A549 (cell line): ENCODE measurements around the gene IFIT1B. TPM values are rescaled to one million over a fixed set of nuclear protein-coding genes. Genes with fewer than 3 reads are reported as not detected.

Experiments
- ATAC-seq, 2 experiments: fragments of 200-7000 bp in 1 of 2; fragments of >200 bp in 1 of 2; cut with Nextera tagmentation in 1 of 2; cut with Tn5 transposase in 1 of 2; 3 replicates each; pipeline versions ENCODE4 v1.8.0 to v1.9.1; 2018 to 2020; ENCODE audit warnings: mild to moderate bottlenecking in 1 of 2, moderate library complexity in 1 of 2
- CTCF ChIA-PET: fragments of 300-600 bp; sonication (Branson Sonifier 250); formaldehyde crosslinking; extraction: SDS; loops from one replicate; lab custom pipeline; 2021; ENCODE audit warnings: antibody characterized with exemption, inconsistent platforms; lab: Yijun Ruan, JAX
- POLR2A ChIA-PET: fragments of 350-600 bp; formaldehyde crosslinking; extraction: SDS; loops from one replicate; lab custom pipeline; 2021; ENCODE audit warnings: antibody characterized with exemption, inconsistent platforms; lab: Yijun Ruan, JAX
- DNase-seq, 2 experiments: peaks; one replicate each; pipeline versions ENCODE4 v3.0.0 to v3.0.0-alpha.2; 2011 to 2016; ENCODE audit warnings: low read depth in 1 of 2, low spot score in 1 of 2
- FAIRE-seq: peaks from 2 replicates; lab custom pipeline; 2011; peaks lifted over from hg19 to GRCh38; lab: Jason Lieb, UNC
- H3K27ac ChIP-seq, 2 experiments: fragments of >200 bp; sonication (Bioruptor Twin); formaldehyde crosslinking; 3 replicates each; pipeline ENCODE4 v1.5.1; 2016 to 2017
- H3K4me1 ChIP-seq: fragments of >200 bp; sonication (Bioruptor Twin); formaldehyde crosslinking; 3 replicates; pipeline ENCODE4 v1.6.1; 2016
- H3K4me2 ChIP-seq: fragments of >200 bp; sonication (Bioruptor Twin); formaldehyde crosslinking; 3 replicates; pipeline ENCODE4 v1.6.1; 2016
- H3K4me3 ChIP-seq: fragments of >200 bp; sonication (Bioruptor Twin); formaldehyde crosslinking; 3 replicates; pipeline ENCODE4 v1.5.1; 2016
- H3K9me3 ChIP-seq: fragments of >200 bp; sonication (Bioruptor Twin); formaldehyde crosslinking; 3 replicates; pipeline ENCODE4 v1.6.1; 2016
- CTCF ChIP-seq: fragments of >200 bp; sonication (Bioruptor Twin); formaldehyde crosslinking; IDR thresholded peaks from 3 replicates; pipeline ENCODE4 v1.5.1; 2016
- E2F6 ChIP-seq: IDR thresholded peaks from 2 replicates; pipeline ENCODE4 v1.6.1; 2012; ENCODE audit warnings: low read depth, borderline replicate concordance
- EHF ChIP-seq: fragments of 250-450 bp; sonication (Bioruptor Pico); IDR thresholded peaks from 2 replicates; pipeline ENCODE4 v1.5.0; 2020; ENCODE audit warnings: mild to moderate bottlenecking
- EHMT2 ChIP-seq: fragments of 200-600 bp; sonication (generic); IDR thresholded peaks from 2 replicates; pipeline ENCODE4 v1.6.1; 2016; ENCODE audit warnings: antibody characterized with exemption, low read depth, mild to moderate bottlenecking, moderate library complexity
- ELK1 ChIP-seq: fragments of 150-350 bp; IDR thresholded peaks from 2 replicates; pipeline ENCODE4 v1.6.1; 2014; ENCODE audit warnings: low read depth, mild to moderate bottlenecking, low read length
- ESRRA ChIP-seq: fragments of 150-350 bp; IDR thresholded peaks from 2 replicates; pipeline ENCODE4 v1.6.1; 2014; ENCODE audit warnings: mild to moderate bottlenecking, low read length, borderline replicate concordance
- FOSL2 ChIP-seq, 2 experiments: fragments of 450-650 bp in 1 of 2; fragments of >200 bp in 1 of 2; sonication (Bioruptor Twin) in 1 of 2; formaldehyde crosslinking; IDR thresholded peaks; 2 replicates each; pipeline versions ENCODE4 v1.5.0 to v1.6.1; 2016 to 2020; ENCODE audit warnings: mild to moderate bottlenecking in 1 of 2, moderate library complexity in 1 of 2
- FOXS1 ChIP-seq: fragments of 250-450 bp; sonication (Bioruptor Pico); IDR thresholded peaks from 2 replicates; pipeline ENCODE4 v1.5.0; 2020; ENCODE audit warnings: mild to moderate bottlenecking, moderate library complexity
- HDAC2 ChIP-seq: fragments of 200-600 bp; sonication (generic); IDR thresholded peaks from 2 replicates; pipeline ENCODE4 v1.6.1; 2016
- HES2 ChIP-seq: fragments of >200 bp; sonication (Bioruptor Twin); formaldehyde crosslinking; IDR thresholded peaks from 2 replicates; pipeline ENCODE4 v1.6.1; 2016
- HEYL ChIP-seq: fragments of 250-450 bp; sonication (Bioruptor Pico); IDR thresholded peaks from 2 replicates; pipeline ENCODE4 v1.8.0; 2021; ENCODE audit warnings: mild to moderate bottlenecking, moderate library complexity
- JUNB ChIP-seq: fragments of >200 bp; sonication (Bioruptor Twin); formaldehyde crosslinking; IDR thresholded peaks from 2 replicates; pipeline ENCODE4 v1.6.1; 2016
- MAX ChIP-seq: IDR thresholded peaks from 2 replicates; pipeline ENCODE4 v1.6.1; 2012
- NFE2L2 ChIP-seq: fragments of 150-350 bp; conservative IDR thresholded peaks from 2 replicates; pipeline ENCODE4 v1.6.1; 2014; ENCODE audit warnings: low read length
- PBX3 ChIP-seq: IDR thresholded peaks from 2 replicates; pipeline ENCODE4 v1.6.1; 2012
- PHF8 ChIP-seq: fragments of 200-600 bp; sonication (generic); IDR thresholded peaks from 2 replicates; pipeline ENCODE4 v1.6.1; 2016; ENCODE audit warnings: low read depth, mild to moderate bottlenecking, antibody characterized with exemption, moderate library complexity, borderline replicate concordance
- RARB ChIP-seq: fragments of 250-450 bp; sonication (Bioruptor Pico); IDR thresholded peaks from 2 replicates; pipeline ENCODE4 v1.8.0; 2021; ENCODE audit warnings: mild to moderate bottlenecking, moderate library complexity
- RFX5 ChIP-seq: fragments of 450-650 bp; IDR thresholded peaks from 2 replicates; pipeline ENCODE4 v1.7.1; 2014; ENCODE audit warnings: antibody characterized with exemption, mild to moderate bottlenecking, moderate library complexity
- SREBF2 ChIP-seq: fragments of 450-650 bp; IDR thresholded peaks from 2 replicates; pipeline ENCODE4 v1.6.1; 2014; ENCODE audit warnings: mild to moderate bottlenecking, moderate library complexity
- TP53 ChIP-seq: fragments of 250-450 bp; sonication (Bioruptor Pico); IDR thresholded peaks from 2 replicates; pipeline ENCODE4 v1.5.0; 2021; ENCODE audit warnings: mild to moderate bottlenecking, moderate library complexity
- ZC3H11A ChIP-seq: fragments of 450-650 bp; IDR thresholded peaks from 2 replicates; pipeline ENCODE4 v1.6.1; 2014; ENCODE audit warnings: antibody characterized with exemption, mild to moderate bottlenecking
- ZNF302 ChIP-seq: fragments of 250-450 bp; sonication (Bioruptor Pico); IDR thresholded peaks from 2 replicates; pipeline ENCODE4 v1.9.0; 2021; ENCODE audit warnings: inconsistent platforms, mild to moderate bottlenecking, moderate library complexity
- WGBS: methylation state at CpG from one replicate; pipeline ENCODE4 v1.1.6; 2017; ENCODE audit errors: missing lambda C conversion rate; 5-methylcytosine and 5-hydroxymethylcytosine counted together
- polyA plus RNA-seq, 4 experiments: library from polyadenylated mRNA; depleted of rRNA in 3 of 4; stranded (reverse); fragments of >200 nt; fragmentation: RNase III in 1 of 4; extraction: RNeasy Plus Mini Kit Qiagen cat#74134 plus additional on column Dnase treatment in 1 of 4; gene quantifications; 2 replicates in 3 of 4; 3 replicates in 1 of 4; pipeline ENCODE4 v1.2.3, GENCODE V29; 2011 to 2017

The IFIT1B gene
- polyA plus RNA-seq, 2 of the 4 experiments (the other 2 are of a cell fraction) = not detected

- no peak for ATAC-seq
- 72% methylated on average over 2 of the region's 2 CpGs for whole genome bisulfite sequencing
- no peak for TF ChIP-seq ESRRA
- TF ChIP-seq FOXS1 (CRISPR knock-in tag) = no peak
- TF ChIP-seq ZNF302 (CRISPR knock-in tag) = no peak
- no peak for TF ChIP-seq JUNB
- no peak for TF ChIP-seq TP53 (CRISPR knock-in tag)
- TF ChIP-seq NFE2L2 = no peak
- TF ChIP-seq ELK1 = no peak
- TF ChIP-seq HEYL = no peak
- no peak for TF ChIP-seq SREBF2
- TF ChIP-seq, all 56 proteins: peak for 0
- DNase-seq (no peak), FAIRE-seq (no peak)
- ChIA-PET POLR2A (no interaction called here), CTCF (no interaction called here)
- no peak overlapping the region for H3K27ac ChIP-seq
- H3K4me1 ChIP-seq = peaks cover 29% of the 10 kb centered on the region
- no peaks in the 10 kb centered on the region for H3K9me3 ChIP-seq
- H3K4me3 ChIP-seq = no peak overlapping the region
- no peak overlapping the region for H3K4me2 ChIP-seq
These were observed 17.3 kb downstream of the IFIT1B start for GRCh38 chr10:89395141-89395540.

- WGBS = 36% methylated on average over 5 of the region's 5 CpGs
- peak; percentile 49 for FAIRE-seq
- POLR2A ChIA-PET = no interaction called here
- Histone ChIP-seq H3K4me3 (no peak overlapping the region), H3K4me1 (peaks cover 19% of the 10 kb centered on the region), H3K9me3 (no peaks in the 10 kb centered on the region), H3K4me2 (peak overlapping the region; percentile 60), H3K27ac (peak overlapping the region in 1 of 2 experiments; percentile 38; a peak in 3 of 6 replicates)
- CTCF ChIA-PET = no interaction called here
- no peak for TF ChIP-seq E2F6
- TF ChIP-seq PBX3 = no peak
- TF ChIP-seq PHF8 = no peak
- no peak for TF ChIP-seq CTCF
- no peak for TF ChIP-seq ZC3H11A
- no peak for TF ChIP-seq RFX5
- no peak for TF ChIP-seq MAX
- peak in 1 of 2 experiments; percentile 15 for DNase-seq
- no peak; a peak in 2 of 6 replicates for ATAC-seq
These were observed 20.3 kb downstream of the IFIT1B start for GRCh38 chr10:89398003-89398749.

GRCh38 chr10:89399956-89400355 lies 22.1 kb downstream of the IFIT1B start:
- H3K27ac ChIP-seq = no peak overlapping the region
- TF ChIP-seq EHF = no peak
- TF ChIP-seq HES2 = no peak
- TF ChIP-seq HDAC2 = no peak
- no peak for TF ChIP-seq TP53 (CRISPR knock-in tag)
- TF ChIP-seq FOSL2 (IDR thresholded peaks at IDR 0.05) = no peak
- no peak for TF ChIP-seq FOSL2 (CRISPR knock-in tag; IDR thresholded peaks at IDR 0.05)
- no peak for TF ChIP-seq EHMT2
- TF ChIP-seq RARB (CRISPR knock-in tag) = no peak
- POLR2A ChIA-PET = no interaction called here
- WGBS = 76% methylated on average over 1 of the region's 1 CpG
- no peaks in the 10 kb centered on the region for H3K9me3 ChIP-seq
- peaks cover 16% of the 10 kb centered on the region; the same call in 2 of the 3 replicates for H3K4me1 ChIP-seq
- no peak overlapping the region for H3K4me3 ChIP-seq
- CTCF ChIA-PET = no interaction called here
- no peak overlapping the region for H3K4me2 ChIP-seq
- DNase-seq = no peak
- no peak for FAIRE-seq
- ATAC-seq = no peak
